Measurements from ENCODE around the gene MAD1L1.

Gene MAD1L1

GRCh38 chr7:2242541-2243429 is 10.0 kb upstream of the MAD1L1 start:
- in situ Hi-C loops (cut with MboI; ENCODE audit: low sequenced_read_pairs): no loop called here

- in situ Hi-C loops (cut with MboI; ENCODE audit: low sequenced_read_pairs): no loop called here
These were observed 9.1 kb upstream of the MAD1L1 start, which contains the start of the genes MRM2 and NUDT1 for GRCh38 chr7:2241580-2242540. Gene MRM2, minus strand, starts transcription at chr7:2242205. Its CDS starts 36 bp downstream, at chr7:2242169. Gene NUDT1, plus strand, starts transcription at chr7:2242226. Its CDS starts 2,349 bp downstream, at chr7:2244575.

GRCh38 chr7:2239242-2239641 is 6.5 kb upstream of the MAD1L1 start:
- in situ Hi-C loops (cut with MboI; ENCODE audit: low sequenced_read_pairs): no loop called here

- in situ Hi-C loops (cut with MboI; ENCODE audit: low sequenced_read_pairs): no loop called here
These were observed 4.4 kb upstream of the MAD1L1 start for GRCh38 chr7:2237109-2237602.

GRCh38 chr7:2233926-2234325 is 1.2 kb upstream of the MAD1L1 start:
- in situ Hi-C loops (cut with MboI; ENCODE audit: low sequenced_read_pairs): no loop called here

GRCh38 chr7:2231992-2232765 is 566 bp downstream of the MAD1L1 start:
- in situ Hi-C loops (cut with MboI; ENCODE audit: low sequenced_read_pairs): no loop called here

GRCh38 chr7:2230882-2231281 is 1.9 kb downstream of the MAD1L1 start:
- in situ Hi-C loops (cut with MboI; ENCODE audit: low sequenced_read_pairs): no loop called here

GRCh38 chr7:2230226-2230625 is 2.5 kb downstream of the MAD1L1 start:
- in situ Hi-C loops (cut with MboI; ENCODE audit: low sequenced_read_pairs): no loop called here

GRCh38 chr7:2229467-2229866 is 3.3 kb downstream of the MAD1L1 start:
- in situ Hi-C loops (cut with MboI; ENCODE audit: low sequenced_read_pairs): no loop called here

- in situ Hi-C loops (cut with MboI; ENCODE audit: low sequenced_read_pairs): no loop called here
These were observed 3.8 kb downstream of the MAD1L1 start for GRCh38 chr7:2228921-2229320.

GRCh38 chr7:2227699-2228098 is 5.0 kb downstream of the MAD1L1 start:
- in situ Hi-C loops (cut with MboI; ENCODE audit: low sequenced_read_pairs): no loop called here

- in situ Hi-C loops (cut with MboI; ENCODE audit: low sequenced_read_pairs): no loop called here
These were observed 6.9 kb downstream of the MAD1L1 start for GRCh38 chr7:2225830-2226229.

- in situ Hi-C loops (cut with MboI; ENCODE audit: low sequenced_read_pairs): no loop called here
These were observed 7.4 kb downstream of the MAD1L1 start for GRCh38 chr7:2225336-2225735.

GRCh38 chr7:2224934-2225333 is 7.8 kb downstream of the MAD1L1 start:
- in situ Hi-C loops (cut with MboI; ENCODE audit: low sequenced_read_pairs): loop anchor here (25.0 kb wide), 1 partner anchor 438 kb away; no protein-coding TSS in a partner anchor

GRCh38 chr7:2224491-2224928 is 8.2 kb downstream of the MAD1L1 start:
- in situ Hi-C loops (cut with MboI; ENCODE audit: low sequenced_read_pairs): loop anchor here (25.0 kb wide), 1 partner anchor 437 kb away; no protein-coding TSS in a partner anchor

GRCh38 chr7:2223321-2223720 is 9.4 kb downstream of the MAD1L1 start:
- in situ Hi-C loops (cut with MboI; ENCODE audit: low sequenced_read_pairs): loop anchor here (25.0 kb wide), 1 partner anchor 436 kb away; no protein-coding TSS in a partner anchor

- in situ Hi-C loops (cut with MboI; ENCODE audit: low sequenced_read_pairs): loop anchor here (25.0 kb wide), 1 partner anchor 435 kb away; no protein-coding TSS in a partner anchor
These were observed 10.2 kb downstream of the MAD1L1 start for GRCh38 chr7:2222516-2222915.

- in situ Hi-C loops (cut with MboI; ENCODE audit: low sequenced_read_pairs): loop anchor here (25.0 kb wide), 1 partner anchor 434 kb away; no protein-coding TSS in a partner anchor
These were observed 11.8 kb downstream of the MAD1L1 start for GRCh38 chr7:2220954-2221353.

- in situ Hi-C loops (cut with MboI; ENCODE audit: low sequenced_read_pairs): loop anchor here (25.0 kb wide), 1 partner anchor 433 kb away; no protein-coding TSS in a partner anchor
These were observed 12.2 kb downstream of the MAD1L1 start for GRCh38 chr7:2220506-2220905.

- in situ Hi-C loops (cut with MboI; ENCODE audit: low sequenced_read_pairs): loop anchor here (25.0 kb wide), 1 partner anchor 433 kb away; no protein-coding TSS in a partner anchor
These were observed 12.7 kb downstream of the MAD1L1 start for GRCh38 chr7:2220030-2220429.

Measured in HL-60/S4 (cell line).